Hepatocyte (in vitro differentiated cells): ENCODE data around the gene IFT88. TPM values are rescaled to one million over a fixed set of nuclear protein-coding genes. Genes with fewer than 3 reads are reported as not detected.

Source experiments
- DNase-seq: peaks from one replicate; pipeline ENCODE4 v3.0.0-alpha.2; 2016; ENCODE audit warnings: low spot score
- H2AFZ ChIP-seq: fragments of 200-600 bp; sonication (generic); 2 replicates; pipeline ENCODE4 v1.6.0; 2016; ENCODE audit warnings: antibody characterized with exemption, mild to moderate bottlenecking
- H3K27ac ChIP-seq: fragments of 200-600 bp; sonication (generic); 2 replicates; pipeline ENCODE4 v1.5.1; 2016; ENCODE audit warnings: mild to moderate bottlenecking
- H3K27me3 ChIP-seq: fragments of 200-600 bp; sonication (generic); 2 replicates; pipeline ENCODE4 v1.6.1; 2016
- H3K36me3 ChIP-seq: fragments of 200-600 bp; sonication (generic); replicated peaks from 2 replicates; pipeline ENCODE4 v1.5.1; 2016; ENCODE audit warnings: low read depth; ENCODE audit not compliant: insufficient read depth
- H3K4me1 ChIP-seq: fragments of 200-600 bp; sonication (generic); 2 replicates; pipeline ENCODE4 v1.5.1; 2016; ENCODE audit warnings: mild to moderate bottlenecking, moderate library complexity; ENCODE audit not compliant: insufficient read depth
- H3K4me2 ChIP-seq: fragments of 200-600 bp; sonication (generic); 2 replicates; pipeline ENCODE4 v1.6.0; 2016
- H3K4me3 ChIP-seq: fragments of 200-600 bp; sonication (generic); 2 replicates; pipeline ENCODE4 v1.5.1; 2016; ENCODE audit warnings: mild to moderate bottlenecking
- H3K79me2 ChIP-seq: fragments of 200-600 bp; sonication (generic); 2 replicates; pipeline ENCODE4 v1.6.0; 2017; ENCODE audit warnings: mild to moderate bottlenecking
- H3K9me2 ChIP-seq: fragments of 200-600 bp; sonication (generic); replicated peaks from 2 replicates; pipeline ENCODE4 v1.6.0; 2017; ENCODE audit warnings: mild to moderate bottlenecking; ENCODE audit not compliant: insufficient read depth
- H3K9me3 ChIP-seq: fragments of 200-600 bp; sonication (generic); 2 replicates; pipeline ENCODE4 v1.5.1; 2016; ENCODE audit warnings: low read depth, mild to moderate bottlenecking
- H4K20me1 ChIP-seq: fragments of 200-600 bp; sonication (generic); 2 replicates; pipeline ENCODE4 v1.6.0; 2016; ENCODE audit warnings: mild to moderate bottlenecking; ENCODE audit not compliant: insufficient read depth, poor library complexity, severe bottlenecking
- CTCF ChIP-seq: fragments of 200-600 bp; sonication (generic); IDR thresholded peaks from 2 replicates; pipeline ENCODE4 v1.5.1; 2016; ENCODE audit warnings: antibody characterized with exemption, mild to moderate bottlenecking; ENCODE audit not compliant: poor library complexity
- EZH2 ChIP-seq: fragments of 200-600 bp; sonication (generic); IDR thresholded peaks from 2 replicates; pipeline ENCODE4 v1.6.1; 2016; ENCODE audit warnings: antibody characterized with exemption, mild to moderate bottlenecking, borderline replicate concordance
- EZH2phosphoT487 ChIP-seq: fragments of 200-600 bp; sonication (generic); IDR thresholded peaks from one replicate; pipeline ENCODE4 v1.6.1; 2018; ENCODE audit warnings: antibody characterized with exemption, mild to moderate bottlenecking, low read depth, moderate library complexity; ENCODE audit not compliant: unreplicated experiment, severe bottlenecking
- WGBS: methylation state at CpG from one replicate; pipeline ENCODE4 v1.1.6; 2016; ENCODE audit warnings: low lambda C conversion rate; ENCODE audit errors: missing lambda C conversion rate; 5-methylcytosine and 5-hydroxymethylcytosine counted together
- polyA plus RNA-seq: library from polyadenylated mRNA; unstranded; fragments of >200 nt; fragmentation: Nextera tagmentation; extraction: Ambion mirVana; gene quantifications from 2 replicates; pipeline ENCODE4 v1.2.1, GENCODE V29; 2016
- small RNA-seq: library from RNA; depleted of rRNA; stranded (forward); fragments of <200 nt; gene quantifications from one replicate; pipeline ENCODE3, GENCODE V24; 2014
- total RNA-seq: library from RNA; depleted of rRNA; stranded (reverse); fragments of >200 nt; gene quantifications from 2 replicates; pipeline ENCODE4 v1.2.3, GENCODE V29; 2014

IFT88 gene
- total and polyA plus RNA-seq, 2 experiments from 2014 or later: 9.2 to 19.2 TPM

- TF ChIP-seq EZH2 (no peak), EZH2phosphoT487 (no peak)
- 81% methylated on average over 6 of the region's 6 CpGs for WGBS
- no peaks in the 10 kb centered on the region for H3K9me2 ChIP-seq
- H4K20me1 ChIP-seq: no peaks in the 10 kb centered on the region
- no peaks in the 10 kb centered on the region for H3K79me2 ChIP-seq
- no peaks in the 10 kb centered on the region for H3K9me3 ChIP-seq
- no peaks in the 10 kb centered on the region for H3K4me1 ChIP-seq
- H3K27ac ChIP-seq: no peak overlapping the region
- DNase-seq: no peak
- H3K27me3 ChIP-seq: no peaks in the 10 kb centered on the region
- H3K36me3 ChIP-seq: no peaks in the 10 kb centered on the region
- no peak overlapping the region for H2AFZ ChIP-seq
- no peak overlapping the region for H3K4me3 ChIP-seq
- no peak overlapping the region for H3K4me2 ChIP-seq
These were observed 171.7 kb downstream of the IFT88 start for GRCh38 chr13:20738616-20739015.

- H3K27ac ChIP-seq: no peak overlapping the region
- 99% methylated on average over 22 of the region's 22 CpGs for WGBS
- H3K4me3 ChIP-seq: no peak overlapping the region
- H3K27me3 ChIP-seq: no peaks in the 10 kb centered on the region
- no peak overlapping the region for H3K4me2 ChIP-seq
- no peak overlapping the region for H2AFZ ChIP-seq
- H3K4me1 ChIP-seq: no peaks in the 10 kb centered on the region
- H3K9me2 ChIP-seq: no peaks in the 10 kb centered on the region
- no peaks in the 10 kb centered on the region for H4K20me1 ChIP-seq
- no peaks in the 10 kb centered on the region for H3K9me3 ChIP-seq
- no peaks in the 10 kb centered on the region for H3K79me2 ChIP-seq
- no peaks in the 10 kb centered on the region for H3K36me3 ChIP-seq
- TF ChIP-seq EZH2 (no peak), CTCF (no peak), EZH2phosphoT487 (no peak)
- no peak for DNase-seq
These were observed 173.1 kb downstream of the IFT88 start for GRCh38 chr13:20740021-20740420.

Small RNA genes lying within 50 kb of the gene (small RNA-seq; reads per million reads assigned to genes)
- gene RNU2-7P: not detected

Other genes with a start within 250 kb of the IFT88 start
- 64.4 and 66.2 TPM in 2 replicates for gene CRYL1, start 41.3 kb upstream of the IFT88 start, total RNA-seq
- gene CRYL1, start 41.3 kb upstream of the IFT88 start, polyA plus RNA-seq: 52.6 and 65.5 TPM in 2 replicates
- gene IL17D, start 136.5 kb downstream of the IFT88 start, total RNA-seq: 3.5 and 3.7 TPM in 2 replicates
- gene IL17D, start 136.5 kb downstream of the IFT88 start, polyA plus RNA-seq: 11.0 and 12.3 TPM in 2 replicates
- gene EEF1AKMT1, start 206.8 kb downstream of the IFT88 start, total RNA-seq: 9.2 TPM in 2 replicates
- gene EEF1AKMT1, start 206.8 kb downstream of the IFT88 start, polyA plus RNA-seq: 13.6 and 21.1 TPM in 2 replicates